ENCODE measurements around the gene GALNT10.

DNA sequence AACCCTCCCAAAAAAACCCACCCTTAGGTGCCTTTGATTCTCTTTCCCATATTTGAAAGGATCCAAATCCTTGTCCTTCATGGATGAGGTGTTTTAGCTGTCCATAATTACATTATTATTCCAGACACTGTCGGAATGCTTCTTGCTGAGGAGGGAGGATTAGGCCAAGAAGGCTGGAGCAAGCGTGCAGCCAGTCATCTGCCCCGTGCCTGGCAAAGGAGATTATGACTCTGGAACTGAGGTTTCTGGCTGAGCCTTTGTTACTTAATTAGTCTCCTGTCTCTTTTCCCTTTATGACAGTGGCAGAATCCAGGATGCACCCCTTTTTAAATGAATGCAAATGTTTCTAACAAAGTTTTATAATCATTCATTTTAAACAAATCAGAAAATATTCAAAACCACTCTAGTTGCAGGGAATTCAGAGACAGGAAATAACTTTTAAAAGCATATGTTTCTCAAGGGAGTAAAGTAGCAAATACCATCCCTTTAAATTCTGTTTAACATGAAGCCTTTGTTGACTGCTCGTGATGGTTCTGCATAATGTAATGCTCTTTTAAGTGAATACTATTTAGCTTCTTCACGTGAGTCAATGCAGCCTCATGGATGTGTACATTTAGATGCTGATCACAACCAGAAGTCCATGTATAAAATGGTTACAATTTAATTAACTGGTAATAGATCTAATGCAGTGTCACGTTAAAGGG is 69.8 kb downstream of the GALNT10 start:
- no peak for TF ChIP-seq ZFP3 (CRISPR knock-in tag; IDR thresholded peaks at IDR 0.05)
- TF ChIP-seq, protein P1, sequence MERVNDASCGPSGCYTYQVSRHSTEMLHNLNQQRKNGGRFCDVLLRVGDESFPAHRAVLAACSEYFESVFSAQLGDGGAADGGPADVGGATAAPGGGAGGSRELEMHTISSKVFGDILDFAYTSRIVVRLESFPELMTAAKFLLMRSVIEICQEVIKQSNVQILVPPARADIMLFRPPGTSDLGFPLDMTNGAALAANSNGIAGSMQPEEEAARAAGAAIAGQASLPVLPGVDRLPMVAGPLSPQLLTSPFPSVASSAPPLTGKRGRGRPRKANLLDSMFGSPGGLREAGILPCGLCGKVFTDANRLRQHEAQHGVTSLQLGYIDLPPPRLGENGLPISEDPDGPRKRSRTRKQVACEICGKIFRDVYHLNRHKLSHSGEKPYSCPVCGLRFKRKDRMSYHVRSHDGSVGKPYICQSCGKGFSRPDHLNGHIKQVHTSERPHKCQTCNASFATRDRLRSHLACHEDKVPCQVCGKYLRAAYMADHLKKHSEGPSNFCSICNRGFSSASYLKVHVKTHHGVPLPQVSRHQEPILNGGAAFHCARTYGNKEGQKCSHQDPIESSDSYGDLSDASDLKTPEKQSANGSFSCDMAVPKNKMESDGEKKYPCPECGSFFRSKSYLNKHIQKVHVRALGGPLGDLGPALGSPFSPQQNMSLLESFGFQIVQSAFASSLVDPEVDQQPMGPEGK (CRISPR knock-in tag; IDR thresholded peaks at IDR 0.05; ENCODE audit: borderline replicate concordance), result no peak
